ELR (cell line): ENCODE measurements around the gene DPM2.

Source experiments
- DNase-seq: peaks from one replicate; pipeline ENCODE4 v3.0.0-alpha.2; 2015; ENCODE audit warnings: low read depth

DPM2 gene

DNA sequence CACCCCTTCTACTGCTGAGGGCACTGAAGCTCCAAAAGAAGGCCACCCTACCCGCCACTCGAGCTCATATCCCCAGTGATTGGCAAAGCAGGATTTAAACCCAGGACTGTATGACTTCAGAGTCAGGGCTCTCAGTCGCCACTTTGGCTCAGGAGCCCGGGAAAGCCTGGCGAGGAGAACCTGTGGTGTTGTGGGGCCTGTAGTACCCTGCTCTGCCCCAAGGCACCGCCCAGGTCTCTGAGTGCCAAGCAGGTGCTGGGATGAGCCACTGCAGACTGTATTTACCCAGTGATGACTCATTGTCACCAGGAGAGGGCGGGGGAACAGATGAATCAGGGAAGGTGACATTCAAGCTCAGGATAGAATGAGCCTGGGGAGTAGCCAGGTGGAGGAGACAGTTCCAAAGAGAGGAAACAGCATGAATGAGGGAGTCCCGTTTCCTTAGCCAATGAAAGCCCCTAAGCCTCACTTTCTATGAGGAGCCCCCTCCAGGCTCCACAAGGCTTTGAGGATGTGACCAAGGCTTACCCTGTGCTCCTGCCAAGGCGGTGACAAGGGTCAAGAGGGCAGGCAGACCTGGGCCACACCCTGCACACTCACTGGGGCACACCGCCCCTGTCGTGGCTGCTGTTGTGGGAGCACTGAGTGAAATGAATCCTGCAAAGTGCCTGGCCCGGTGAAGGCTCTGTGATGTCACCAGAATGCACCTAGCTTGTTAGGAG lies 17.8 kb upstream of the DPM2 start:
- DNase-seq, result peak; percentile 57

DNA sequence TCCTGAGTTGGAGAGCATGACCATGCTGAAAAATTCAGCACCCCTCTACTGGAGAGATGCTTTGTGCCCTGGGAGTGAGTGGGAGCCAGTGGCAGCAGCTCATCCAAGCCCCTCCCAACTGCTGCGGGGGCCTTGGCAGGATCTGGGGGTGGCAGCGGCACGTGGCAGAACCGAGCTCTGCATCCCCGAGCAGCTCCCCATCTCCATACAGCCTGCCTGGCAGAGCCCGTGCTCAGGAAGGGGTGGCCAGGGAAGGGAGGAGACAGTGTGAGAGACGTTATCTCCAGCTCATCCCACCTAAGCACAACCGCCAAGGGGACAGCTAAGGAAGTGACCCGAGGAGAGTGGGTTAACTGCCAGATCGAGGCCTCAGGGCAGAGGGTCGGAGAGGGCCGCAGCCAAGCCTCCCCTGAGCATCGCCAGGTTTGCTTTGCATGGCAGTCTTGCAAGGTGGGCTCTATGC lies 17.2 kb upstream of the DPM2 start:
- no peak for DNase-seq

DNA sequence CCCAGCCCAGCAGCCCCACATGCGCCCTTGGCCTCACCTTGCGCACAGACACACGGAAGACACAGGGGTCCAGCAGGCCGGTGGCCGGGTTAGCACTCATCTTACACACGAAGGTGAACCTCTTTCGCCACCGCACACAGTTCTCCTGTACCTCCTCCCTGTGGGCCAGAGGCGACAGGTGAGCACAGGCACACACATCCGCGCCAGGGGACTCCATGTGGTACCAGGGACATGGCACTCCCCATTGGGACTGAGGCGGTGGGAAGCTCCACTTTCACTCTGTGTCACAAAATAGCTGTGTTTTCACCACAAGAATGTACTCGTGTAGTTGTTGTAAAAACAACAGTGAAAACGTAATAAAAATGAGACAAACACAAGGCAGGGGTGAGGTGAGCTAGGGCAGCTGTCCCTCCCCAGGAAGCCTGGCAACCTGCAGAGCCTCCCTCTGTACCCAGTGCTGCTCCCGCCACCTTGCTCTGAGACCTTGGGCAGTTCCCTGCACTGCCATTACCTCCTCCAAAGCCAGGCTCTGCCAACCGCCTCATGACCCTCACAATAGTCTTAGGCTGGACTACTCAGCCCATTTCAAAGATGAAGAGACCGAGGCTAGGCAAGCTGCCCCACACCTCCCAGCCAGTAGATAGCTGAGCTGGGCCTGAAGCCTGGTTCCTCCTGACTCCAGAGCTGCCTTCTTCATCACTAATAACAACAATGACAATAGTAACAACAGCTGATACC lies 16.3 kb upstream of the DPM2 start:
- DNase-seq, result no peak

- no peak for DNase-seq
These were observed 15.5 kb upstream of the DPM2 start for GRCh38 chr9:127953154-127953553.

GRCh38 chr9:127950513-127951289 lies 13.0 kb upstream of the DPM2 start:
- DNase-seq, result no peak

DNA sequence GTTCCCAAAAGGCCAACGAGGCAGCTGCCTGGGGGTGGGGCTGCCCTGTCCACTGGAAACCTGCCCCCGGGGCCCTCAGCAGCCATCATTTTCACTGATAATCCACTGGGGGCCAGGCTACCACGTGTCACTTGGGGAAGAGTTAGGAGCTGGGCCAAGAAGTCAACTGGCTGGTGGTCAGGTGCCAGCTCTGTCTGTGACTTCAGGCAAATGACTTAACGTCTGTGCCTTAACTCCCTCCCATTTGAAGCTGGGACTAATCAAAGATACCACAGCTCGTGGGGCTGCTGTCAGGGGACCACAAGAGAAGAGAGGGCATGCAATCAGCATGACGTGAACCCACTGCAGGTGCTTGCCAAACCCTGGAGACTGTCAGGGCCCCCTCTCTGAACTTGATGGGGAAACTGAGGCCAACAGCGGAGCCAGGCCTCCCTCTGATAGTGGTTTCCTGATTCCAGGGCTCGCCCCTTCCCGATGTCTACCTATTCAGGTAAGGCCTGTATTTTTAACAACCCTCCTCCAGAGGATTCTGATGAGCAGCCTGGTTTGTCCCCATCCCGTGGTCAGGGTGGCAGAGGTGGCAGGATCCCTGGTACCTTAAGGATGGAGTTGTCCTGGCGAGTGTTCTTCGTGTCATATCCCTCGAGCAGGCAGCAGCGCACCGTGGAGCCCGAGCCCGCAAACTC lies 12.3 kb upstream of the DPM2 start:
- no peak for DNase-seq

- DNase-seq, result no peak
These were observed 10.4 kb upstream of the DPM2 start for GRCh38 chr9:127947841-127948710.

- DNase-seq, result no peak
These were observed 9.1 kb upstream of the DPM2 start for GRCh38 chr9:127946728-127947127.

GRCh38 chr9:127945942-127946341 lies 8.3 kb upstream of the DPM2 start:
- DNase-seq, result no peak

DNA sequence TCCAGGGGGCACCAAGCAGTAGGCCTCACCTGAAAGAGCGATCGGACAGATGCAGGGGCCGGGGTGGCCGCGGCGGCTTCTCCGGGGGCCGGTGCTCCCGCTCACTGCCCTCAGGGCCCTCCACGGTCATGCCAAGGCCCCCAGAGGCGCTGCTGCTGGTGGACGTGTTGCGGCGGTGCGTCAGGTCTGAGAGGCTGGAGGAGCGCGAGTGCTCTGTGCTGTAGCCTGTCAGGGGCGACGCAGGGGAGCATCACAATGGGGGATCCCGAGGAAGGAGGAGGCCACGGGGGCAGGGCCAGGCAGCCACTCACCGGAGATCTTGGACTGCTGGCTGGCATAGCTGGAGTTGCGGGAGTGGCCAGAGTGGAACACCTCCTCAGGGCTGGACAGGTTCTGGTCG lies 7.7 kb upstream of the DPM2 start:
- no peak for DNase-seq

GRCh38 chr9:127944586-127945218 lies 7.0 kb upstream of the DPM2 start:
- no peak for DNase-seq

GRCh38 chr9:127943731-127944144 lies 6.1 kb upstream of the DPM2 start:
- peak; percentile 87 for DNase-seq

DNA sequence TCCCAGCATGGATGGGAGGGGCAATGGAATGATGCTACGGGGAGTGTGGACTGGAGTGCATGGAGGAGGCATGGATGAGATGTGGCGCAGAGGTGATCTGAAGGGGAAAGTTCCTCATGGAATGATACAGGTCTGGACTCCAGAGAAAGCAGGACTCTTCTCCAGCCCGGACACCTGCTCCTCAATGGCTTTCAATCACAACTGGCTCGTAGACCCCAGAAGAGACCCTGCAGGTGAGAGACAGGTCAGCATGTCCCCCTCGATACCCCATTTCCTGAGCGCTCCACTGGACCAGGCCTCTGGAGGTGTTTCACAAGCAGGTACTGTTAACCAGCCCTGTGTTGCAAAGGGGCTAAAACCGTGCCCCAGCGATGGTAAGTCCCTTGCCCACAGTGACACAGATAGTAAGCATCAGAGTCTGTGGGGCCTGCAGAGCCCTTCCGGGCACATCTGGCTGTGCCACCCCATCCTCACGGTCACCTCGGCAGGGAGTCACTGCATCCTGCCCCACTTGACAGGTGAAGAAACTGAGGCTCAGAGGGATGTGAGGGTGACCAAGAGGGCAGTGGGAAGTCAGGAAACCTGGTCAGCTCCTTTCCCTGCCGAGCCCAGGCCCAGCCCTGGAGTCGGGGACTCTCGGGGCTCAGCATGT lies 5.5 kb upstream of the DPM2 start:
- no peak for DNase-seq

- DNase-seq, result peak; percentile 73
These were observed 4.8 kb upstream of the DPM2 start for GRCh38 chr9:127942216-127943010.

DNA sequence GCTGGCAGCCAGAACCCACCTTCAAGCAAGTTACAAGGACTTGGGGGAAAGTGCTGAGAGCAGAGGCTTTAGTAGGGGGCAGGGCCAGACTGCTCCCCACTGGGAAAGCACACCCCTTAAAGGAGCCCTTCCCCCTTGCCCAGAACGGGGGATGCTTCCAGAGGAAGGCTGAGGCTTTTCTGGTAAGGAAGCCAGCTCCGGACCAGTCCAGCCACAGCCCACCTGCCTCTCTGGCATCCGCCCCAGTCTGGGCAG lies 4.2 kb upstream of the DPM2 start:
- DNase-seq, result no peak

GRCh38 chr9:127941062-127941960 lies 3.7 kb upstream of the DPM2 start:
- no peak for DNase-seq

DNA sequence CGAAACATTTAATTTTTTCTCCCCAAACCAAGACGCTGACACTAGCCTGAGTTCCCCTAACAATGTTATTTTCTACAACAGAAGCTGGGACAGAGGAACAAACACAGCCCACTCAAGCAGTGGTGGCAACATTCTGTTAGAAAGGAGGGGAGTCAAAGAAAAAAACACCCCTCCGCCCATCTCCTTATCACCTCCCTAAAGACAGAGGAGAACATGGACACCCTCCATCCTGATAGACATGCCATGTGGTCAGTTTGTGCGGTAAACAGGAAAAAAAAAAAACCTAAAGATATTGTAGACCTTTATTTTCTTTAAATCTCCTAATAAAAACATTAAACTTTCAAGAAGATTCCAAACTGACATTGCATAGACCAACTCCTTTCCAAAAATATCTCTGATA lies 2.9 kb upstream of the DPM2 start:
- no peak for DNase-seq

DNA sequence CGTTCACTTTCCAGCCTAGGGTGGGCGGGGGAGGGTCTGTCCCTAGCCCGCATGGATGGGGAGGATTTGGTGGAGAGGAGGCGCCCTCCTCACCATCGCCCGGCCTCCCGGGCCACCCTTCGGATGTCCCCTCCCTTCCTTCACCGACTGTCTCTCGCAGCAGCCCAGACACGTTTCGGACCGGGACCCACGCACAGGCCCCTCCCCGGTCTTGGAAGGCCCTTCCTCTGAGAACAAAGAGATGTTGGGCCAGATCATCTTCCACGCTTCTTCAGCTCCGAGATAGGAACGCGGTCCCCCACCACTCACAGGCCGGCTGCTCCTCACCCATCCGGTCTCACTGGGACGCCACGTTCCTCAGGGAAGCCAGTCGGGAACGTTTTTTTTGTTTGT lies 640 bp upstream of the DPM2 start:
- DNase-seq, result no peak

GRCh38 chr9:127937056-127937387 lies 632 bp downstream of the DPM2 start:
- peak; percentile 45 for DNase-seq
